DND-41 (cell line): ENCODE results near the gene EBLN2.

Source experiments
- CTCF ChIP-seq: IDR thresholded peaks from 2 replicates; pipeline ENCODE4 v1.5.1; 2012; ENCODE audit warnings: borderline replicate concordance, low read length, moderate library complexity, mild to moderate bottlenecking; ENCODE audit not compliant: poor library complexity, severe bottlenecking; ENCODE audit errors: extremely low read depth
- EZH2 ChIP-seq: IDR thresholded peaks from 3 replicates; pipeline ENCODE4 v1.6.1; 2012; ENCODE audit warnings: borderline replicate concordance, low read depth, mild to moderate bottlenecking, moderate library complexity, low read length, inconsistent platforms; ENCODE audit not compliant: severe bottlenecking

- no peak for TF ChIP-seq CTCF
- no peak for TF ChIP-seq EZH2
Observed at GRCh38 chr3:73080216-73080966, 18.9 kb downstream of the EBLN2 start.
